Smooth muscle cell (in vitro differentiated cells): Measurements from ENCODE around the gene TJP1. TPM values are rescaled to one million over a fixed set of nuclear protein-coding genes. Genes with fewer than 3 reads are reported as not detected.
A peak's percentile ranks its signal among the peaks of the same experiment; 100 is the strongest.

Experiments used
- DNase-seq: peaks from one replicate; lab custom pipeline; 2025; ENCODE audit not compliant: unreplicated experiment; lab: John Stamatoyannopoulos, UW
- H2AFZ ChIP-seq: fragments of 200-600 bp; sonication (generic); 2 replicates; pipeline ENCODE4 v1.6.0; 2016; ENCODE audit warnings: antibody characterized with exemption, low read depth, mild to moderate bottlenecking
- H3F3A ChIP-seq: fragments of 200-600 bp; sonication (generic); 2 replicates; pipeline ENCODE4 v1.6.0; 2017; ENCODE audit warnings: antibody characterized with exemption, low read depth
- H3K27ac ChIP-seq: fragments of 200-600 bp; sonication (generic); 2 replicates; pipeline ENCODE4 v1.5.1; 2016; ENCODE audit warnings: low read depth, mild to moderate bottlenecking
- H3K27me3 ChIP-seq: fragments of 200-600 bp; sonication (generic); 2 replicates; pipeline ENCODE4 v1.6.1; 2016; ENCODE audit warnings: low read depth, mild to moderate bottlenecking
- H3K36me3 ChIP-seq: fragments of 200-600 bp; sonication (generic); 2 replicates; pipeline ENCODE4 v1.5.1; 2016; ENCODE audit warnings: low read depth
- H3K4me1 ChIP-seq: fragments of 200-600 bp; sonication (generic); 2 replicates; pipeline ENCODE4 v1.5.1; 2016; ENCODE audit warnings: low read depth
- H3K4me2 ChIP-seq: fragments of 200-600 bp; sonication (generic); 2 replicates; pipeline ENCODE4 v1.6.0; 2016; ENCODE audit warnings: mild to moderate bottlenecking
- H3K4me3 ChIP-seq: fragments of 200-600 bp; sonication (generic); 2 replicates; pipeline ENCODE4 v1.5.1; 2016; ENCODE audit warnings: mild to moderate bottlenecking
- H3K79me2 ChIP-seq: fragments of 200-600 bp; sonication (generic); 2 replicates; pipeline ENCODE4 v1.6.0; 2016; ENCODE audit warnings: low read depth, mild to moderate bottlenecking
- H3K9ac ChIP-seq: fragments of 200-600 bp; sonication (generic); 2 replicates; pipeline ENCODE4 v1.6.0; 2016; ENCODE audit warnings: low read depth
- H3K9me3 ChIP-seq: fragments of 200-600 bp; sonication (generic); replicated peaks from 2 replicates; pipeline ENCODE4 v1.5.1; 2016; ENCODE audit warnings: low read depth
- H4K20me1 ChIP-seq: fragments of 200-600 bp; sonication (generic); 2 replicates; pipeline ENCODE4 v1.6.0; 2016; ENCODE audit warnings: low read depth
- CTCF ChIP-seq: fragments of 200-600 bp; sonication (generic); IDR thresholded peaks from 2 replicates; pipeline ENCODE4 v1.5.1; 2017; ENCODE audit warnings: borderline replicate concordance, mild to moderate bottlenecking, antibody characterized with exemption; ENCODE audit not compliant: insufficient read depth, poor library complexity, severe bottlenecking
- WGBS: methylation state at CpG from one replicate; pipeline ENCODE4 v1.1.7; 2016; ENCODE audit warnings: low lambda C conversion rate; 5-methylcytosine and 5-hydroxymethylcytosine counted together
- polyA plus RNA-seq: library from polyadenylated mRNA; unstranded; fragments of >200 nt; fragmentation: Nextera tagmentation; extraction: Ambion mirVana; gene quantifications from 2 replicates; pipeline ENCODE4 v1.2.1, GENCODE V29; 2016
- total RNA-seq: library from RNA; depleted of rRNA; stranded (reverse); fragments of >200 nt; gene quantifications from 2 replicates; pipeline ENCODE4 v1.2.3, GENCODE V29; 2014

TJP1 gene
- total RNA-seq (73.1 and 89.6 TPM in 2 replicates), polyA plus RNA-seq (28.4 and 48.0 TPM in 2 replicates)

- Histone ChIP-seq H3K27me3 (no peaks in the 10 kb centered on the region), H3K9me3 (no peaks in the 10 kb centered on the region), H3F3A (peaks cover 6% of the 10 kb centered on the region), H3K36me3 (no peaks in the 10 kb centered on the region), H2AFZ (peak within 1 kb of the TSS; percentile 61), H3K79me2 (peaks cover 41% of the 10 kb centered on the region), H3K9ac (peak within 1 kb of the TSS; percentile 97), H3K4me1 (peaks cover 26% of the 10 kb centered on the region), H3K4me3 (peak within 1 kb of the TSS; percentile 86), H3K27ac (peak within 1 kb of the TSS; percentile 94), H4K20me1 (peaks cover 41% of the 10 kb centered on the region), H3K4me2 (peak within 1 kb of the TSS; percentile 92)
- peak; percentile 80 for DNase-seq
- no peak for TF ChIP-seq CTCF
- WGBS = under 1% methylated on average over 26 of the region's 80 CpGs
Observed at GRCh38 chr15:29822100-29822683, at the start of gene TJP1. Gene TJP1 (minus strand): TSS chr15:29822468. CDS start chr15:29822028, 440 bp downstream.

GRCh38 chr15:29871401-29871800 is 49.1 kb upstream of the TJP1 start:
- H3K9ac ChIP-seq = no peak overlapping the region
- no peaks in the 10 kb centered on the region for H3K27me3 ChIP-seq
- no peak for TF ChIP-seq CTCF
- 94% methylated on average over 19 of the region's 19 CpGs for WGBS
- peaks cover 8% of the 10 kb centered on the region for H3K4me1 ChIP-seq
- DNase-seq = no peak
- H3K9me3 ChIP-seq = no peaks in the 10 kb centered on the region
- no peaks in the 10 kb centered on the region for H4K20me1 ChIP-seq
- no peak overlapping the region for H3K27ac ChIP-seq
- no peaks in the 10 kb centered on the region for H3K36me3 ChIP-seq
- no peaks in the 10 kb centered on the region for H3F3A ChIP-seq
- no peak overlapping the region for H3K4me3 ChIP-seq
- H3K4me2 ChIP-seq = no peak overlapping the region
- no peaks in the 10 kb centered on the region for H3K79me2 ChIP-seq
- no peak overlapping the region for H2AFZ ChIP-seq

GRCh38 chr15:29870495-29871151 is 48.4 kb upstream of the TJP1 start:
- Histone ChIP-seq H2AFZ (peak overlapping the region; percentile 49), H3K4me3 (no peak overlapping the region), H3K27me3 (no peaks in the 10 kb centered on the region), H3K9me3 (no peaks in the 10 kb centered on the region), H3K27ac (no peak overlapping the region), H3K9ac (no peak overlapping the region), H3K4me1 (peaks cover 8% of the 10 kb centered on the region), H3K36me3 (no peaks in the 10 kb centered on the region), H4K20me1 (no peaks in the 10 kb centered on the region), H3K79me2 (no peaks in the 10 kb centered on the region), H3K4me2 (peak overlapping the region; percentile 19), H3F3A (no peaks in the 10 kb centered on the region)
- WGBS = 38% methylated on average over 11 of the region's 11 CpGs
- no peak for TF ChIP-seq CTCF
- DNase-seq = no peak
